Pulmonary artery endothelial cell (primary cell): ENCODE data around the gene PARD3. TPM values are rescaled to one million over a fixed set of nuclear protein-coding genes. Genes with fewer than 3 reads are reported as not detected.

Experiments
- DNase-seq: peaks from one replicate; pipeline ENCODE4 v3.0.0-alpha.2; 2011; ENCODE audit warnings: low read depth, low spot score
- total RNA-seq: library from RNA; depleted of rRNA; stranded (reverse); fragments of >200 nt; gene quantifications from 2 replicates; pipeline ENCODE4 v1.2.3, GENCODE V29; 2014

The PARD3 gene
- total RNA-seq, 1 donor from 2014 or later, result 34.8 TPM

GRCh38 chr10:34506786-34507185, 308.3 kb downstream of the PARD3 start:
- no peak for DNase-seq

- DNase-seq, result no peak
Measured at GRCh38 chr10:34505338-34505737, 309.8 kb downstream of the PARD3 start.

GRCh38 chr10:34504534-34504933, 310.6 kb downstream of the PARD3 start:
- DNase-seq, result no peak

GRCh38 chr10:34503704-34504103, 311.4 kb downstream of the PARD3 start:
- DNase-seq, result no peak

- DNase-seq, result no peak
Measured at GRCh38 chr10:34499612-34500279, 315.4 kb downstream of the PARD3 start.

- no peak for DNase-seq
Measured at GRCh38 chr10:34498821-34499220, 316.3 kb downstream of the PARD3 start.

- no peak for DNase-seq
Measured at GRCh38 chr10:34495938-34496337, 319.2 kb downstream of the PARD3 start.

- DNase-seq, result no peak
Measured at GRCh38 chr10:34494012-34494411, 321.1 kb downstream of the PARD3 start.

- no peak for DNase-seq
Measured at GRCh38 chr10:34492081-34492480, 323.0 kb downstream of the PARD3 start.

- DNase-seq, result no peak
Measured at GRCh38 chr10:34491678-34492077, 323.4 kb downstream of the PARD3 start.

- no peak for DNase-seq
Measured at GRCh38 chr10:34489973-34490745, 324.9 kb downstream of the PARD3 start.

- no peak for DNase-seq
Measured at GRCh38 chr10:34489411-34489810, 325.7 kb downstream of the PARD3 start.

GRCh38 chr10:34488476-34489130, 326.5 kb downstream of the PARD3 start:
- no peak for DNase-seq

GRCh38 chr10:34486008-34486407, 329.1 kb downstream of the PARD3 start:
- no peak for DNase-seq

- DNase-seq, result no peak
Measured at GRCh38 chr10:34484164-34484563, 330.9 kb downstream of the PARD3 start.

- no peak for DNase-seq
Measured at GRCh38 chr10:34480345-34480744, 334.8 kb downstream of the PARD3 start.

GRCh38 chr10:34479520-34480179, 335.4 kb downstream of the PARD3 start:
- no peak for DNase-seq

- no peak for DNase-seq
Measured at GRCh38 chr10:34477249-34477648, 337.8 kb downstream of the PARD3 start.

GRCh38 chr10:34476608-34477007, 338.5 kb downstream of the PARD3 start:
- no peak for DNase-seq

- DNase-seq, result no peak
Measured at GRCh38 chr10:34475786-34476185, 339.3 kb downstream of the PARD3 start.

- DNase-seq, result no peak
Measured at GRCh38 chr10:34475274-34475646, 339.8 kb downstream of the PARD3 start.
